H9 (cell line): Measurements from ENCODE around the gene GPC1. TPM values are rescaled to one million over a fixed set of nuclear protein-coding genes. Genes with fewer than 3 reads are reported as not detected.

Experiments used
- DNase-seq: peaks from one replicate; pipeline ENCODE4 v3.0.0-alpha.2; 2017
- H2AFZ ChIP-seq: one replicate; pipeline ENCODE4 v1.6.1; 2013; ENCODE audit warnings: mild to moderate bottlenecking, low read length, control low read depth, moderate library complexity
- H2AK5ac ChIP-seq: 2 replicates; pipeline ENCODE4 v1.6.1; 2013; ENCODE audit warnings: low read length, control low read depth, mixed read lengths; ENCODE audit not compliant: insufficient read length
- H2BK120ac ChIP-seq: one replicate; pipeline ENCODE4 v1.6.1; 2013; ENCODE audit warnings: low read depth, mild to moderate bottlenecking, low read length, control low read depth, inconsistent platforms; ENCODE audit not compliant: poor library complexity, severe bottlenecking
- H2BK12ac ChIP-seq: 2 replicates; pipeline ENCODE4 v1.6.1; 2013; ENCODE audit warnings: low read length, control low read depth, mixed read lengths, low read depth; ENCODE audit not compliant: insufficient read length
- H2BK15ac ChIP-seq: 2 replicates; pipeline ENCODE4 v1.6.1; 2013; ENCODE audit warnings: low read depth, low read length, control low read depth
- H2BK20ac ChIP-seq: one replicate; pipeline ENCODE4 v1.6.1; 2013; ENCODE audit warnings: low read depth, mild to moderate bottlenecking, low read length, control low read depth, inconsistent platforms; ENCODE audit not compliant: poor library complexity, severe bottlenecking
- H2BK5ac ChIP-seq: 2 replicates; pipeline ENCODE4 v1.6.1; 2013; ENCODE audit warnings: low read length, control low read depth, mixed read lengths; ENCODE audit not compliant: insufficient read length
- H3K14ac ChIP-seq: 2 replicates; pipeline ENCODE4 v1.6.1; 2013; ENCODE audit warnings: low read length, control low read depth; ENCODE audit not compliant: insufficient read depth
- H3K18ac ChIP-seq: 2 replicates; pipeline ENCODE4 v1.6.1; 2013; ENCODE audit warnings: low read depth, mild to moderate bottlenecking, mixed read lengths, low read length, control low read depth; ENCODE audit not compliant: insufficient read length
- H3K23ac ChIP-seq: 2 replicates; pipeline ENCODE4 v1.6.1; 2013; ENCODE audit warnings: low read length, control low read depth, mixed read lengths, low read depth; ENCODE audit not compliant: insufficient read length
- H3K23me2 ChIP-seq: 2 replicates; pipeline ENCODE4 v1.6.1; 2013; ENCODE audit warnings: low read depth, mild to moderate bottlenecking, mixed read lengths, low read length, control low read depth; ENCODE audit not compliant: insufficient read length, poor library complexity, severe bottlenecking
- H3K27ac ChIP-seq: 2 replicates; pipeline ENCODE4 v1.5.1; 2013; ENCODE audit warnings: low read length, control low read depth, mixed read lengths, low read depth; ENCODE audit not compliant: insufficient read length
- H3K27me3 ChIP-seq: 2 replicates; pipeline ENCODE4 v1.6.1; 2013; ENCODE audit warnings: low read length, control low read depth, inconsistent platforms; ENCODE audit not compliant: insufficient read depth
- H3K4ac ChIP-seq: 2 replicates; pipeline ENCODE4 v1.6.1; 2013; ENCODE audit warnings: low read depth, mild to moderate bottlenecking, control low read depth, inconsistent platforms, low read length, moderate library complexity
- H3K4me1 ChIP-seq: 2 replicates; pipeline ENCODE4 v1.6.1; 2013; ENCODE audit warnings: low read length, control low read depth, inconsistent platforms; ENCODE audit not compliant: insufficient read depth
- H3K4me2 ChIP-seq: 2 replicates; pipeline ENCODE4 v1.6.1; 2013; ENCODE audit warnings: low read length, control low read depth, mixed read lengths; ENCODE audit not compliant: insufficient read length, insufficient read depth
- H3K56ac ChIP-seq: 2 replicates; pipeline ENCODE4 v1.6.1; 2013; ENCODE audit warnings: low read depth, mild to moderate bottlenecking, mixed read lengths, low read length, control low read depth; ENCODE audit not compliant: insufficient read length
- H3K79me1 ChIP-seq: 2 replicates; pipeline ENCODE4 v1.6.1; 2013; ENCODE audit warnings: low read depth, mild to moderate bottlenecking, moderate library complexity, low read length, control low read depth, inconsistent platforms; ENCODE audit not compliant: insufficient read depth, poor library complexity, severe bottlenecking
- H3K79me2 ChIP-seq: 2 replicates; pipeline ENCODE4 v1.6.1; 2013; ENCODE audit warnings: low read length, control low read depth, inconsistent platforms; ENCODE audit not compliant: insufficient read depth
- H3K9ac ChIP-seq: 2 replicates; pipeline ENCODE4 v1.6.1; 2013; ENCODE audit warnings: low read length, control low read depth, mixed read lengths; ENCODE audit not compliant: insufficient read length; ENCODE audit errors: extremely low read depth
- H3K9me3 ChIP-seq: one replicate; pipeline ENCODE4 v1.6.1; 2013; ENCODE audit warnings: low read depth, low read length, inconsistent platforms; ENCODE audit not compliant: control insufficient read depth
- H3T11ph ChIP-seq: one replicate; pipeline ENCODE4 v1.6.1; 2013; ENCODE audit warnings: mild to moderate bottlenecking, low read length, control low read depth, inconsistent platforms
- H4K20me1 ChIP-seq: one replicate; pipeline ENCODE4 v1.6.1; 2013; ENCODE audit not compliant: control insufficient read depth, insufficient read length, insufficient read depth
- H4K5ac ChIP-seq: 2 replicates; pipeline ENCODE4 v1.6.1; 2013; ENCODE audit warnings: low read depth, mild to moderate bottlenecking, mixed read lengths, low read length, control low read depth; ENCODE audit not compliant: insufficient read length
- H4K8ac ChIP-seq: replicated peaks from 2 replicates; pipeline ENCODE4 v1.6.1; 2013; ENCODE audit warnings: low read length, control low read depth, mixed read lengths, low read depth; ENCODE audit not compliant: insufficient read length
- H4K91ac ChIP-seq: 2 replicates; pipeline ENCODE4 v1.6.1; 2013; ENCODE audit warnings: low read depth, mild to moderate bottlenecking, moderate library complexity, mixed read lengths, low read length, control low read depth; ENCODE audit not compliant: insufficient read length
- H3K27ac Mint-ChIP-seq, 3 experiments: 2 replicates in 2 of 3; 3 replicates in 1 of 3; pipeline ENCODE4 v1.8.0; 2020 to 2021; ENCODE audit warnings: mixed read lengths in 3 of 3, mild to moderate bottlenecking in 1 of 3, moderate library complexity in 1 of 3
- H3K27me3 Mint-ChIP-seq: 2 replicates; pipeline ENCODE4 v1.8.0; 2021; ENCODE audit warnings: low read depth, mild to moderate bottlenecking, moderate library complexity, mixed read lengths
- H3K36me3 Mint-ChIP-seq, 3 experiments: 2 replicates in 2 of 3; 3 replicates in 1 of 3; pipeline ENCODE4 v1.8.0; 2020 to 2021; ENCODE audit warnings: low read depth in 3 of 3, mixed read lengths in 3 of 3; ENCODE audit not compliant: insufficient read depth in 1 of 3
- H3K4me1 Mint-ChIP-seq, 2 experiments: 2 replicates each; pipeline ENCODE4 v1.8.0; 2020; ENCODE audit warnings: mixed read lengths in 2 of 2
- H3K4me3 Mint-ChIP-seq, 2 experiments: 2 replicates in 1 of 2; 3 replicates in 1 of 2; pipeline ENCODE4 v1.8.0; 2020 to 2021; ENCODE audit warnings: mild to moderate bottlenecking in 2 of 2, mixed read lengths in 2 of 2, moderate library complexity in 1 of 2
- H3K9me3 Mint-ChIP-seq, 2 experiments: 2 replicates in 1 of 2; 3 replicates in 1 of 2; pipeline ENCODE4 v1.8.0; 2020; ENCODE audit warnings: mild to moderate bottlenecking in 2 of 2, mixed read lengths in 2 of 2, moderate library complexity in 1 of 2
- CTCF ChIP-seq: fragments of 200-600 bp; sonication (generic); conservative IDR thresholded peaks from 3 replicates; pipeline ENCODE4 v1.8.0; 2021; ENCODE audit warnings: antibody characterized with exemption, mild to moderate bottlenecking
- WGBS: extraction: QIAGEN DNeasy Blood & Tissue Kit; methylation state at CpG from one replicate; pipeline ENCODE4 v1.1.7; 2013; ENCODE audit warnings: missing lambda C conversion rate, low lambda C conversion rate, mixed read lengths; ENCODE audit not compliant: insufficient read length; ENCODE audit errors: extremely low coverage; 5-methylcytosine and 5-hydroxymethylcytosine counted together
- total RNA-seq: library from RNA; stranded (reverse); gene quantifications from 2 replicates; pipeline ENCODE4 v1.2.1, GENCODE V29; 2021

The GPC1 gene
- total RNA-seq, 1 experiment from 2014 or later = 39.4 TPM

GRCh38 chr2:240420206-240421104 is 15.0 kb upstream of the GPC1 start:
- Histone ChIP-seq H2AFZ (no peak overlapping the region), H3K14ac (no peak overlapping the region), H3K79me2 (no peaks in the 10 kb centered on the region), H2AK5ac (no peak overlapping the region), H3K4me2 (no peak overlapping the region), H4K91ac (no peak overlapping the region), H3K23ac (no peak overlapping the region), H2BK15ac (no peak overlapping the region), H2BK20ac (no peak overlapping the region), H4K8ac (no peak overlapping the region), H3K79me1 (no peaks in the 10 kb centered on the region), H3K27me3 (no peaks in the 10 kb centered on the region), H2BK5ac (no peak overlapping the region), H2BK120ac (no peak overlapping the region), H3K9ac (no peak overlapping the region), H3K18ac (no peak overlapping the region), H4K5ac (no peak overlapping the region), H3K4me1 (no peaks in the 10 kb centered on the region), H3K56ac (no peak overlapping the region), H3K27ac (no peak overlapping the region), H3K9me3 (peaks cover 22% of the 10 kb centered on the region), H3T11ph (no peak overlapping the region), H3K4ac (no peak overlapping the region), H4K20me1 (no peaks in the 10 kb centered on the region), H2BK12ac (no peak overlapping the region), H3K23me2 (no peaks in the 10 kb centered on the region)
- no peak for DNase-seq
- H3K4me1 Mint-ChIP-seq = no peaks in the 10 kb centered on the region
- H3K9me3 Mint-ChIP-seq = peaks cover 46 to 47% of the 10 kb centered on the region in 2 experiments
- no CpG with 5 or more reads among the region's 18 CpGs for WGBS
- TF ChIP-seq CTCF = no peak
- no peak overlapping the region for H3K27ac Mint-ChIP-seq
- peaks cover 25% of the 10 kb centered on the region for H3K27me3 Mint-ChIP-seq
- no peak overlapping the region for H3K4me3 Mint-ChIP-seq
- H3K36me3 Mint-ChIP-seq = peaks cover 2 to 5% (median 3%) of the 10 kb centered on the region in 3 experiments; a peak in 5 of 7 replicates
